GM21423 (cell line): ENCODE data around the gene GLT1D1.
"Not testable (repeated sequence)": the region's sequence is repeated elsewhere in the genome, so short reads cannot be mapped to it uniquely, and the experiment has no call there.

Experiments
- ATAC-seq: cut with Tn5 transposase; IDR thresholded peaks from one replicate; pipeline ENCODE4 v1.9.1; 2021; ENCODE audit warnings: mild to moderate bottlenecking, moderate library complexity; ENCODE audit not compliant: unreplicated experiment

Gene GLT1D1

DNA sequence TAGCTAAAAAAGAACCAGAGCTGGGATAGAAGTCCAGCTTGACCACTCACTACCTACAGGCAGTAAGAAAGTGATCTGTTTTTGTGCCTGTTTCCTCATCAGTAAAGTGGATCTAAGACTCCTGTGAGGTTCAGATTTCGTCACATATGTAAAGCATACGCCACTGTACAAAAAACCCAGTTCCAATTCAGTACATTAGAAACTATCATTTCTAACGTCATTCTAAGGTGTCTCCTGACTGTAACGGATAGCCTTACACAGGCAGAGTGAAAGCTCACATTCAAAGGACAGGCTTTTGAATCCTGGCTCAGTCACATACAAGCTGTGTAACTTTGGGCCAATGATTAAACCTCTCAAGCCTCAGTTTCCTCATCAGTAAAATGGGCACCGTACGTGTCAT, 33.0 kb upstream of the GLT1D1 start:
- ATAC-seq, result no peak

DNA sequence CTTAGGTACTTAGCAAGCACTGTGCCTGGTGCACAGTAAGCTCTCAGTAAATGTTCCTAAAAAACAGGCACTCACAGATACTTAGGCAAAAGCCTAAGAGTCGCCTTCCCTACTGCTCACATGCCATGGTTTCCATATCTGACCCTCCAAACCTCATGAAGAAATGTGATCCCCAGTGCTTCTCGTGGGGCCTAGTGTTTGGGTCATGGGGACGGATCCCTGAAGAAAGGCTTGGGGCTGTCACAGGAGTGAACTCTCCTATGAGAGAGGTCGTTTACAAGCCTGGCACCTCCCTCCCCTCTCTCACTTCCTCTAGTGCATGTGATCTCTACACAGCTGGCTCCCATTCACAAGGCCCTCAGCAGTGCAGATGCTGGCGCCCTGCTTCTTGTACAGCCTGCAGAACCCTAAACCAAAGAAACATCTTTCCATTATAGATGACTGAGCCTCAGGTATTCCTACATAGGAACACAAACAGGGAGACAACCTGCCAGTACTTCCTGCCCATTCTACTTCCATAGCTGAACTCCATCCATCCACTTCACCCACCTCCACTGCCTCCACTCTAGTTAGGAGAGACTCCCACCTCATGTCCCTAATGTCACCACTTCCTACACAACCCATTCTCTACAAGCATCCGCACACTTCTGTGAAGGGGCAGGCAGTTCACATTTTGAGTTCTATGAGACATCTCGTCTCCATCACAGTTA, 32.4 kb upstream of the GLT1D1 start:
- peak; percentile 51 for ATAC-seq

DNA sequence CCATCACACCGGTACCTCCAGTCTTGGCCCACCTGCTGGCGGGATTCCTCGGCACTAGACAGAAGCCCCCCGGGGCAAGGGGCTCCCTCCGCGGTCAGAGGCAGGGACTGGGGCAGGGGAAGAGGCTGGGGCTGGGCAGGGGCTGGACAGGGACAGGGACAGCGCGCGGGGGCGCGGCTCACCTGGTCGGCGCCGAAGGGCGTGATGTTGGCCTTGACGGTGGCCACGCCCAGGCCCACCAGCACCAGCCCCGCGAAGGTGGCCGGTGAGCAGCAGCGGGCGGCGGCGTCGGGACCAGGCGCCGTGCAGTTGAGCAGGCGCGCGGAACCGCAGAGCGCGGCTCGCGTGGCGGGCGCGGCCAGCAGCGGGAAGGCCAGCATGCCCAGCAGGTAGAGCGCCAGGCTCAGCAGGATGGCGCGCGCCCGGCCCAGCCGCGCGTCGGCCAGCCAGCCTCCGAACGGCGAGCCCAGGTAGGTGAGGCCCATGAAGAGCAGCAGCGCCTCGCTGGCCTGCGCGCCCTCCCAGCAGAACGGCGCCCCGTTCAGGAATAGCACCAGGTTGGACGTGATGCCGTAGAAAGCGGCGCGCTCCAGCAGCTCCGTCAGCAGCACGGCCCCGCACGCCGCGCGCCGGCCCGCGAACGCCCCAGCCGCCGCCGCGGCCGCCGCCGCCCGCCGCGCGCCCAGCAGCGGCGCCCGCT, 29.9 kb upstream of the GLT1D1 start:
- ATAC-seq, result peak; percentile 18

DNA sequence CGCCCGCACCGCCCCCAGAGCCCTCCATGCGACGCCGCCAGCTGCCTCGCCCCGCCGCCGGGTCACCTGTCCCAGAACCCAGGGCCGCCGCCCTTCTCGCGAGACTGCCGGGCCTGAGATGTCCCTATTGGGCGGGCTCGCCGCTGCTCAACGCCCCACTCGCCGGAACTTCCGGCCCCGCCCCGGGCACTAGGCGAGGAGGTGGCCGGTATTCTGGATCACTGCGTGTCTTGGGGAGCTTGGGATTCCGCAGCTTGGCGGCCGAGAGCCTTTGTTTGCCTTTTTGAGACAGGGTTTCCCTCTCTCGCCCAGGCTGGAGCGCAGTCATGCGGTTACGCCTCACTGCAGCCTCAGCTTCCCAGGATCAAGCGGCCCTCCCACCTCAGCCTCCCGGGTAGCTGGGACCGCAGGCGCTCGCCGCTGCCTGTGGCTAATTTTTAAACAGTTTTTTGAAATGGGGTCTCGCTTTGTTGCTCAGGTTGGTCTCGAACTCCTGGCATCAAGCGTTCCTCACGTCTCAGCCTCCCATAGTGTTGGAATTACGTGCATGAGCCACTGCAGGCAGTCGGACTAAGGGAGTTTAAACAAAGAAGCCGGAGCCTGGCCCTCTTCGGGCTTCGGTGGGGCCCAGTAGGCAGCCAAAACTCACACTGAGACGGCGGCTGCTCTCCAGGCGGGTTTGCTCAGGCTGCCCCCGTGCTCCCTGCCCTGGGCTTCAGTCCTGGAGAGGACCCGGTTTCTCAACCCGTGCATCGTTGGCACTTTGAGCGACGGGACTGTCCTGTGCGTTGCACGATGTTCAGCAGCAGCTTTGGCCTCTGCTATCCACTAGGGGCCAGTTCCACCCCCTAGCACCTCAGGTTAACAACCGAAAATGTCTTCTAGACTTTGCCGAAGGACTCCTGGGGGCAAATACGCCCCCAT, 29.1 kb upstream of the GLT1D1 start, which contains the start of gene SLC15A4:
TSS of gene SLC15A4 (minus strand) at position 43 of the 924 bp plus-strand sequence. CDS start at position 28, 15 bp downstream.
- ATAC-seq, result peak; percentile 74

DNA sequence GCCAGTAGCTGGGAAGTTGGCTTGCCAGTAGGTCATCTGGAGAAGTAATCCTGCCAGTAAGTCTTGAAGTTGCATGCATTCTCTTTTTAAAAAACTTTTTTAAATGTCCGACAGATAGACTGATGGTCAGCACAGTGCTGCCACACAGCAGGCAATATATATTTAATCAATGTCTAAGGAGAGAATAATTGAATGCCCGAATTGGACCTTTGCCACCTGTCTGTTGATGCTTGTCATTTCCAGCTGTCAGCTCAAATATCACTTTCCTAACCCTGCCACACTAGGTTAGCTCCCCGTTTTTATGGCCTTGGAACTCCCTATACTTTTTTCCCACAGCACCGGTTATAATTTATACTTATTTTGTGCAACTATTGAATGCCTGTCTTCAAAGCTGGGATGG, 27.4 kb upstream of the GLT1D1 start:
- no peak for ATAC-seq

DNA sequence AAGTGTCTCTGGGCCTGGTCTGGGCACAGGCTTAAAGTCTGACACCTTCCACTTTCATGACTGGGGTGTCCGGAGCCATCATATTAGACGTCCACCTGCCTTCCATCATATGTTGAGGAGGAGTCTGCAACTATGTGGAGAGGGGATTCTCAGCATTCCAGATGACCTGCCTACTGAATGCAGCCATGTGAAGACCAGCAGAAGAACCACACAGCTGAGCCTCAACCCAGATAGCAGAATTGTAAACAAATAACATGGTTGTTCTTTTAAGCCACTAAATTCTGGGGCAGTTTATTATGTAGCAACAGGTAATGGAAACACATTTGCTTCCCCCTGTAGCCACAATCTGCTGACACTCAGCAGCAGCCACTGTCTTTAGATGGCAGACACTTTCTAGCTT, 25.6 kb upstream of the GLT1D1 start:
- ATAC-seq, result no peak

DNA sequence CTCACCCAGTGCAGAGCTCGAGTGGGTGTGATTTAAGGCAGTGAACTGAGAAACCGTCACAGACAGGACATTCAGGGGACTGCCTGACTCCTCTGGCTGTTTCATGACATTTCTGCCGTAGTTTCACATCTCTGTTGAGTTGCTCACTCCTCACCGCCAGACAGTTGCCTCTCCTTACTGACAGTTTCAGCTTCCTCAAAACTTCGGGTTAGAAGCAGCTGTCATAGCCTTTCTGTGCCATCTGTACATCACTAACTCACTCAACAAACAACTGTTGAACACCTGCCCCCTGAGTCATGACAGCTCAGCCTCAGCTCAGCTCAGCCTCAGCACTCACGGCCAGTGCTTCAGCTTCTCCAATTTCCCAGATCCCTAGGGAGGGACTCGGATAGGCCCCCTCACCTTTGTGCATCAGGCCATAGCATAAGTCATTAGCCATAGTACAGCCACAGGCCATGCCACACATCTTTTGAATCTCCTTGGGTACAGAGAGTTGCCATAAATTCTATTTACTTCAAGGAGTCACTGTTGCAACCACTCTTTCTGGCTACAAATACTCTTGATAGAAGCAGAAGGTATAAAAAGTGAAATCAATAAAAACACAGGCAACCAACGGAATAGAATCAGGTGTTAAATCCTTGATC, 23.3 kb upstream of the GLT1D1 start:
- ATAC-seq, result peak; percentile 91

DNA sequence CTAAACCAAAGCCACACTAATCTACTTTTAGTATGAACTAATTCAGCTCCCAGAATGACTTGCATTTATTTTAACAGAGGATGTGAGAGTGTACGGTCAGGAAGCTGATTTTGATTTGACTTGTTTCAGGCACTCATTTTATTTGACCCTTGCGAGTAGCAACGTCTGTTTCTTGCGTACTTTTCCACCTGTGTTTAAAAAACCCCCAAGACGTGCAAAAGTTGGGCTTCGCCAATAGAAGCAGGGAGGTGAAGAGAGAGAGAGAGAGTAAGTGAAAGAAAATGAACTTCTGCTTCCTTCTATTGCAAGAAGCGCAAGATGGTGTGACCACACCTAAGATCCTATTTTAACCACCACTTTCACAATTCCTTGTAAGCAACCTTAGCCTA, 22.8 kb upstream of the GLT1D1 start:
- peak; percentile 45 for ATAC-seq

DNA sequence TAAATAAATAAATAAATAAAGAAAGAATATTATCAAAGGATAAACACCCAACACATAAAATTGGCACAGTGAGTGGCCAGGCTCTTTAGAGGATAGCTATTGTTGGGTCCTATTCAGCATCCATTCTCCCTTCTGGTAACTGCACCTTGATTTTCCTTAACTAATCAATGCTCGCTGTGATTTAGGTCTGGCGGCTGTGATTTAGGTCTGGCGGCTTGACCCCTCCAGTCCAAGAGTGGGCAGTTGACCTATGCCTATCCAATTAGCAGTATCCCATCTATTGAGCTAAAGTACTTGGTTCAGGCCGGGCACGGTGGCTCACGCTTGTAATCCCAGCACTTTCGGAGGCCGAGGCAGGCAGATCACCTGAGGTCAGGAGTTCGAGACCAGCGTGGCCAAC, 19.9 kb upstream of the GLT1D1 start:
- no peak for ATAC-seq

DNA sequence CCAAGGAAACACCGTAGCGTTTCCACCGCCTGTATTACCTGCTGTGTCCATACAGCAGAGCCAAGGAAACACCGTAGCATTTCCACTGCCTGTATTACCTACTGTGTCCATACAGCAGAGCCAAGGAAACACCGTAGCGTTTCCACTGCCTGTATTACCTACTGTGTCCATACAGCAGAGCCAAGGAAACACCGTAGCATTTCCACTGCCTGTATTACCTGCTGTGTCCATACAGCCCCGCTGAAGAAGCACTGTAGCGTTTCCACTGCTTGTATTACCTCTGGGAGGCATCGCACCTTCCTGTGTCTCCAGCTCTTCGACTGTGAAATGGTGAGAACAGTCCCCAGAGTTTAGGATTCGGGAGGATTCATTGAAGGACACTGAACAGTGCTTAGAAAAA, 13.4 kb upstream of the GLT1D1 start:
- ATAC-seq, result not testable (repeated sequence)

DNA sequence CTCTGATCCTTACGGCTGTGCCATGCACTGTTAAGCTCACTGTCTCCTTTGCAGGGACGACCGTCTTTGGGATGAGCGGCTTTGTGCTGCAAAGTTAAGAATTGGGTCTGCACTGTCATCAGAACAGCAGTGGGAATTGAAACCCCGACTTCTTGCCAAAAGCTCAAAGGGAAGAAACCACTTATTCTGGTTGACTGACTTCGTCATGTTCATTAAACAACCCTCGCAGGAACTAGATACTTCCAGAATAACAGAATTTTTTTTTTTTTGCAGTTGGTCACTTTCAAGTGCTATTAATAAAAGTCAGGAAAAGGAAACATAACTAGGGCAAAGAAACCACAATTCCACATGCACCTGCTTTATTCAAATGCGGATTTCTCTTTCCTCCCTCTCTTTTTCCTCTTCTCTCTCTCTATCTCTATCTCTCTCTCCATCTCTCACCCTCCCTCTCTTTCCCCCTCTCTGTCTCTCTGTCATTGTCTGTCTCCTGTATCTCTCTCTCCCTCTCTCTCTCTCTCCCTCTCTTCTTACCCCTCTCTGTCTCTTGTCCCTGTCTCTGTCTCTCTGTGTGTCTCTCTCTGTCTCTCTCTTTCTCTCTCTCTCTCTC, 12.3 kb upstream of the GLT1D1 start:
- peak; percentile 89 for ATAC-seq

DNA sequence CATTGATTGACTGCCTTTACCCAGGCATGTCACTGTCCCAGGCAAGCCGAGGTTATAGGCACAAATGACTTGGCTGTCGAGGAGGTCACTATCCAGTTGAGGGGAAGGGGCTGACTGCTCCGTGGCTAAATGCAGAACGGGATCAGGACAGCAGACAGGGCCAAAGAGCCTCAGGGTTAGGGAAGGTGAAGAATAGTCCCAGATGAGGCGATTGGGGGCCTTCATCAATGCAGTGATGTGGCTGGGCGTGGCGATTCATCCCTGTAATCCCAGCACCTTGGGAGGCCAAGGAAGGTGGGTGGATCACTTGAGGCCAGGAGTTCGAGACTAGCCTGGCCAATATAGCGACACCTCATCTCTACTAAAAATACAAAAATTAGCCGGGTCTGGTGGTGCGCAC, 10.7 kb upstream of the GLT1D1 start:
- no peak for ATAC-seq

DNA sequence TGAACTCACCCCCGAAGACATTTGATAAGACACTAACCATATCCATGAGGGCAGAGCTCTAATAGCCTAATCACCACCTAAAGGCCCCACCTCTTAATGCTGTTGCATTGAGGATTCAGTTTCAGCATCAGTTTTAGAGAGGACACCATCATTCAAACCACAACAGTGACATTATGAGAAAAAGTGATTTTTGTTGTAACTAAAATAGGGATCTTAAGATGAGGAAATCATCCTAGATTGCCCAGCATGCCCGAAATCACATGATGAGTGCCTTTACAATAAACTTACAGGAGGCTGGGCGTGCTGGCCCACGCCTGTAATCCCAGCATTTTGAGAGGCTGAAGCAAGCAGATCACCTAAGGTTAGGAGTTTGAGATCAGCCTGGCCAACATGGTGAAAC, 9.7 kb upstream of the GLT1D1 start:
- ATAC-seq, result no peak

DNA sequence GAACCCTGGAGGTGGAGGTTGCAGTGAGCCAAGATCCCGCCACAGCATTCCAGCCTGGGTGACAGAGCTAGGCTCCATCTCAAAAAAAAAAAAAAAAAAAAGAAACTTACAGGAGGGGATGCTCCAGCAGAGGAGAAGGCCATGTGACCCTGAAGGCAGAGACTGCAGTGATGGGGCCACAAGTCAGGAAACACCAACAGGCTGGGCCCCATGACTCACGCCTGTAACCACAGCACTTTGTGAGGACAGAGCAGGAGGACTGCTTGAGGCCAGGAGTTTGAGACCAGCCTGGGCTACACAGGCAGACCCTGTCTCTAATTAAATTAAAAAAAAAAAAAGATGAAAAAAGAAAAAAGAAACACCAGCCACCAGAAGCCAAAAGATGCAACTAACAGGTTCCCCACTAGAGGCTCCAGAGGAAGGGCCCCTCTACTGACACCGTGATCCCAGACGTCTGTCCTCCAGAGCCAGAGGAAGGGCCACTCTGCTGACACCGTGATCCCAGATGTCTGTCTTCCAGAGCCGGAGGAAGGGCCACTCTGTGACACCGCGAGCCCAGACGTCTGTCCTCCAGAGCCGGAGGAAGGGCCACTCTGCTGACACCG, 9.1 kb upstream of the GLT1D1 start:
- ATAC-seq, result peak; percentile 47

DNA sequence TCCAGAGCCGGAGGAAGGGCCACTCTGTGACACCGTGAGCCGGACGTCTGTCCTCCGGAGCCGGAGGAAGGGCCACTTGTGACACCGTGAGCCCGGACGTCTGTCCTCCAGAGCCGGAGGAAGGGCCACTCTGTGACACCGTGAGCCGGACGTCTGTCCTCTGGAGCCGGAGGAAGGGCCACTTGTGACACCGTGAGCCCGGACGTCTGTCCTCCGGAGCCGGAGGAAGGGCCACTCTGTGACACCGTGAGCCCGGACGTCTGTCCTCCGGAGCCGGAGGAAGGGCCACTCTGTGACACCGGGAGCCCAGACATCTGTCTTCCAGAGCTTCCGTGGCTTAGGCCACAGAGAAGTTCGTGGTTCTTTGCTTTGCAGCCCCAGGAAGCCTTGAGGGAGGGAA, 6.6 kb upstream of the GLT1D1 start:
- not testable (repeated sequence) for ATAC-seq

DNA sequence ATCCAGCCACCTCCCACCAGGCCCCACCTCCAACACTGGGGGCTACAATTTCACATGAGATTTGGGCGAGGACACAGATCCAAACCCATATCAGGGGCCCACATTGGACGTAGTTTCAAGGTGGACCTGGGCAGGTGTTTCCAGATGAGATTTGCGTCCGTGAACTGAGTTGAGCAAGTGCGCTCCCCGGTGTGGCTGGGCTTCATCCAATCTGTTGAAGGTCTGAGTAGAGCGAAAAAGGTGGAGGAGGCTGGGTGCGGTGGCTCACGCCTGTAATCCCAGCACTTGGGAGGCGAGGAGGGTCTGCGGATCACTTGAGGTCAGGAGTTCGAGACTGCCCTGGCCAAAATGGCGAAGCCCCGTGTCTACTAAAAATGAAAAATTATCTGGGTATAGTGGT, 4.9 kb upstream of the GLT1D1 start:
- ATAC-seq, result no peak

DNA sequence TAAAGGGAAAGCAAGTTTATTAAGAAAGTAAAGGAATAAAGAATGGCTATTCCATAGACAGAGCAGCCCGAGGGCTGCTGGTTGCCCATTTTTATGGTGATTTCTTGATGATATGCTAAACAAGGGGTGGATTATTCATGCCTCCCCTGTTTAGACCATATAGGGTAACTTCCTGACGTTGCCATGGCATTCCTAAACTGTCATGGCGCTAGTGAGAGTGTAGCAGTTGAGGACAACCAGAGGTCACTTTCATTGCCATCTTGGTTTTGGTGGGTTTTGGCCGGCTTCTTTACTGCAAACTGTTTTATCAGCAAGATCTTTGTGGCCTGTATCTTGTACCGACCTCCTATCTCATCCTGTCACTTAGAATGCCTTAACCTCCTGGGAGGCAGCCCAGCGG, 3.5 kb upstream of the GLT1D1 start:
- ATAC-seq, result not testable (repeated sequence)

DNA sequence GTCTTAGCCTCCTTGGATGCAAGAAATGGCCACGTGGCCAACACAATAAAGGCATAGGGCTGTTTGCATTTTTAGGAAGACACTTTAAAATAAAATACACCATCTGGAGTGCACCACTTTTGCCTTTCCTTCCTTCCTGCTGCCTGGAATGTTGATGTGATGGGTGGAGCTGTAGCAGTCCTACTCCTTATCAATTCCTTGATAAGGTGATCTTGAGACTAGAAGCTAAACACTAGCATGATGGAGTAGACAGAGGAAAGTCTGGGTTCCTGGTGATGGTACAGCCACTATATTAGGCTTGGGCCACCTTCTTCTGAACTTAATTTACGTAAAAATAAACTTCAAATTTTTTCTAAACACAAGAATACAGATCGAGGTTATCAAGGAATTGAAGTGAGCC, 2.9 kb upstream of the GLT1D1 start:
- ATAC-seq, result no peak

DNA sequence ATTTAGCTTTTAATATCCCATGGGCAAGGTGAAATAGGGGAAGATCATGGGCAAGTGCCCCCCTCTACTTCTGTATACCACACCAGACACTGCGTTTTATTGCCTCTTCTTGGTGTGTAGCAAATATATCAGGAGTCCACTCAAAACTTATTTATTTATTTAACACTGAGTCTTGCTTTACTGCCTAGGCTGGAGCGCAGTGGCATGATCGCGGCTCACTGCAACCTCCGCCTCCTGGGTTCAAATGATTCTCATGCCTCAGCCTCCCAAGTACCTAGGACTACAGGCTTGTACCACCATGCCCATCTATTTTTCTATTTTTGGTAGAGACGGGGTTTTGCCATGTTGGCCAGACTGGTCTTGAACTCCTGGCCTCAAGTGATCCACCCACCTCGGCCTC, 1.8 kb upstream of the GLT1D1 start:
- ATAC-seq, result not testable (repeated sequence)

DNA sequence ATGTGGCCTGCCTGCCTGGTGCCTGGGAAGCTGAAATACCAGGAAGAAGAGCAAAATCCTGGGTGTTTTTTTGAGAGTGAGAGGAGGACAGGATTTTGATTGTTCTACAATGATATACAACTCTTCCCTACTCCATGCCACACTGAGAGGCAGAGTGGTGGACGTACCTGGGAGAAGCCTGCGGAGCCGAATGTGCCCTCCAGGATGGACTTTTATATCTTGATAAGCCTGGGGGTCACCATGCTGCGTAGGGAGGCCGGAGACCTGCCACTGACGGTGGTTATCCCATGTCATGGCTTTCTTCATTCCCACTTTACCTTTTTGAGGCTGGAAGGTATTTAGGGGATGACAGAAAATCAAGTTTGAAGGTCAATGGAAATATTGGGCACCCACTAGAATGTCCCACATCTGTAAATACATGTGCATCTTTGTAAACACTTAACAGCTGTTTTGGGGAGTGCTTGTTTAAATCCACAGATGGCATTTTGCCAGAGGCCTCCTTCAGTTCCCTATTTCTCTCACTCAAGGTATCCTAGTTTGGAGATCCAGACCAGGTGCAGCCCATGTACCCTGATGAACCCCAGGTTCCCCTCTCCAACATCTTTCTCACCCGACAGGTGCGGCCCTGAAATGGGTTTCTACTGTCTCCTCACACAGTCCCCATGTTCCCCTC, 1.1 kb upstream of the GLT1D1 start:
- ATAC-seq, result no peak
